Tibial artery (tissue), 4 donors: ENCODE measurements around the gene CENPT.

Source experiments
- DNase-seq, 2 donors: peaks; one replicate each; pipeline ENCODE4 v3.0.0-alpha.2; 2019
- H3K27ac ChIP-seq, 2 donors: fragments of 200-600 bp; sonication (generic) in 1 of 2; 1 replicate in 1 of 2; 2 replicates in 1 of 2; pipeline ENCODE4 v1.5.1; 2018 to 2019; ENCODE audit warnings: mild to moderate bottlenecking in 1 of 2
- H3K27me3 ChIP-seq, 2 donors: fragments of 200-600 bp; sonication (generic) in 1 of 2; one replicate each; pipeline versions ENCODE4 v1.5.1 to v1.6.0; 2016 to 2019
- H3K36me3 ChIP-seq, 3 donors: fragments of 200-600 bp; sonication (generic) in 2 of 3; one replicate each; pipeline ENCODE4 v1.5.1; 2016 to 2019; ENCODE audit warnings: mild to moderate bottlenecking in 2 of 3
- H3K4me1 ChIP-seq, 4 donors: fragments of 200-600 bp; sonication (generic) in 2 of 4; 1 replicate in 3 of 4; 2 replicates in 1 of 4; pipeline ENCODE4 v1.5.1; 2016 to 2019
- H3K4me3 ChIP-seq, 2 donors: fragments of 200-600 bp; sonication (generic) in 1 of 2; 1 replicate in 1 of 2; 2 replicates in 1 of 2; pipeline ENCODE4 v1.5.1; 2018 to 2019; ENCODE audit warnings: mild to moderate bottlenecking in 2 of 2
- H3K9me3 ChIP-seq, 3 donors: fragments of 200-600 bp; sonication (generic) in 1 of 3; one replicate each; pipeline ENCODE4 v1.5.1; 2016 to 2019
- intact Hi-C: fragments of 100-400 bp; cut with DNase I; formaldehyde crosslinking; loops from one replicate; pipeline ENCODE4 v1.15.0; 2023; ENCODE audit warnings: low total_unique reads
- TF ChIP-seq, protein P1 (sequence below), 2 experiments: fragments of 200-600 bp in 1 of 2; fragments of 450-650 bp in 1 of 2; IDR thresholded peaks; one replicate each; pipeline ENCODE4 v1.5.1; 2017 to 2019; ENCODE audit warnings: antibody characterized with exemption in 2 of 2, mild to moderate bottlenecking in 1 of 2, moderate library complexity in 1 of 2

Gene CENPT

GRCh38 chr16:67847064-67847861, at the start of gene CENPT:
Gene CENPT, minus strand, starts transcription at chr16:67847693. Its CDS starts 13,834 bp downstream, at chr16:67833859.
- TF ChIP-seq, protein P1, sequence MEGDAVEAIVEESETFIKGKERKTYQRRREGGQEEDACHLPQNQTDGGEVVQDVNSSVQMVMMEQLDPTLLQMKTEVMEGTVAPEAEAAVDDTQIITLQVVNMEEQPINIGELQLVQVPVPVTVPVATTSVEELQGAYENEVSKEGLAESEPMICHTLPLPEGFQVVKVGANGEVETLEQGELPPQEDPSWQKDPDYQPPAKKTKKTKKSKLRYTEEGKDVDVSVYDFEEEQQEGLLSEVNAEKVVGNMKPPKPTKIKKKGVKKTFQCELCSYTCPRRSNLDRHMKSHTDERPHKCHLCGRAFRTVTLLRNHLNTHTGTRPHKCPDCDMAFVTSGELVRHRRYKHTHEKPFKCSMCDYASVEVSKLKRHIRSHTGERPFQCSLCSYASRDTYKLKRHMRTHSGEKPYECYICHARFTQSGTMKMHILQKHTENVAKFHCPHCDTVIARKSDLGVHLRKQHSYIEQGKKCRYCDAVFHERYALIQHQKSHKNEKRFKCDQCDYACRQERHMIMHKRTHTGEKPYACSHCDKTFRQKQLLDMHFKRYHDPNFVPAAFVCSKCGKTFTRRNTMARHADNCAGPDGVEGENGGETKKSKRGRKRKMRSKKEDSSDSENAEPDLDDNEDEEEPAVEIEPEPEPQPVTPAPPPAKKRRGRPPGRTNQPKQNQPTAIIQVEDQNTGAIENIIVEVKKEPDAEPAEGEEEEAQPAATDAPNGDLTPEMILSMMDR (IDR thresholded peaks at IDR 0.05), result no peak
- Histone ChIP-seq H3K4me1 (peaks cover 7 to 66% (median 48%) of the 10 kb centered on the region in 4 donors), H3K4me3 (peak within 1 kb of the TSS; percentile 73 to 80), H3K27me3 (no peaks in the 10 kb centered on the region), H3K27ac (peak within 1 kb of the TSS; percentile 97 to 99), H3K36me3 (no peaks in the 10 kb centered on the region), H3K9me3 (no peaks in the 10 kb centered on the region)
- intact Hi-C loops, result no loop called here
- peak in 1 of 2 donors; percentile 70 for DNase-seq

- DNase-seq, result peak; percentile 75 to 83
- H3K27ac ChIP-seq, result peak overlapping the region; percentile 52 to 68
- H3K36me3 ChIP-seq, result peaks cover 0 to 10% (median 0%) of the 10 kb centered on the region in 3 donors
- no peaks in the 10 kb centered on the region for H3K27me3 ChIP-seq
- H3K9me3 ChIP-seq, result no peaks in the 10 kb centered on the region
- peaks cover 0 to 51% (median 35%) of the 10 kb centered on the region in 4 donors for H3K4me1 ChIP-seq
- TF ChIP-seq, protein P1 (IDR thresholded peaks at IDR 0.05), result no peak
- no peak overlapping the region for H3K4me3 ChIP-seq
- intact Hi-C loops, result no loop called here
Measured at GRCh38 chr16:67897231-67897630, 49.7 kb upstream of the CENPT start.

DNA sequence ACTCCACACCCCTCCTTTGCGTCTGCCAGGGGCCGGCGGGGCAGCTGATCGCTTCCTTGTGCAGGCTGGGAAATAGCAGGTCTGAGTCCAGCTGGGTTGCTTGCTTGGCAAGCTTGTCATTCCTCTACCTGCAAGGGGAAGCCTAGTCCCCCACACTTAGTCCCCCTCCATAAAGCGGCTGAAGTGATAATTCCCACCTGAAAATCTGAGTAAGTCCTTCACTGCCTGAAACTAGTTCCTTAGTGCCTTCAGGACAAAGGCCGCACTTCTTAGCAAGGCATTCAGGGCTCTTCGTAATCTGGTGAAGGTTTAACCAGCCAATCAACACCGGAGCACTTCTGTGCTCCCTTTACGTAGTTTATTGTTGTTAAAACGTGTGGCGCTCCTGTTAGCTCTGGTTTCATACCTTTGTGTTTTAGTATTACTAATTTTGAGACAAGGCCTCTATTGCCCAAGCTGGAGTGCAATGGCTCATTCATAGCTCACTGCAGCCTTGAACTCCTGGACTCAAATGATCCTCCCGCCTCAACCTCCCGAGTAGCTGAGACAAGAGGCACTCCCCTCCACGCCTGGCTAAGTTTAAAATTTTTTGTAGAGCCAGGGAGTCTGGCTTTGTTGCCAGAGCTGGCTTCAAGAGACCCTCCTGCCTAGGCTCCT, 46.4 kb upstream of the CENPT start:
- Histone ChIP-seq H3K27me3 (no peaks in the 10 kb centered on the region), H3K9me3 (no peaks in the 10 kb centered on the region), H3K27ac (peak overlapping the region; percentile 94 to 99), H3K36me3 (no peaks in the 10 kb centered on the region), H3K4me1 (peaks cover 0 to 52% (median 35%) of the 10 kb centered on the region in 4 donors), H3K4me3 (peak overlapping the region; percentile 82 to 98)
- TF ChIP-seq, protein P1 (IDR thresholded peaks at IDR 0.05), result no peak
- intact Hi-C loops, result no loop called here
- DNase-seq, result no peak

DNA sequence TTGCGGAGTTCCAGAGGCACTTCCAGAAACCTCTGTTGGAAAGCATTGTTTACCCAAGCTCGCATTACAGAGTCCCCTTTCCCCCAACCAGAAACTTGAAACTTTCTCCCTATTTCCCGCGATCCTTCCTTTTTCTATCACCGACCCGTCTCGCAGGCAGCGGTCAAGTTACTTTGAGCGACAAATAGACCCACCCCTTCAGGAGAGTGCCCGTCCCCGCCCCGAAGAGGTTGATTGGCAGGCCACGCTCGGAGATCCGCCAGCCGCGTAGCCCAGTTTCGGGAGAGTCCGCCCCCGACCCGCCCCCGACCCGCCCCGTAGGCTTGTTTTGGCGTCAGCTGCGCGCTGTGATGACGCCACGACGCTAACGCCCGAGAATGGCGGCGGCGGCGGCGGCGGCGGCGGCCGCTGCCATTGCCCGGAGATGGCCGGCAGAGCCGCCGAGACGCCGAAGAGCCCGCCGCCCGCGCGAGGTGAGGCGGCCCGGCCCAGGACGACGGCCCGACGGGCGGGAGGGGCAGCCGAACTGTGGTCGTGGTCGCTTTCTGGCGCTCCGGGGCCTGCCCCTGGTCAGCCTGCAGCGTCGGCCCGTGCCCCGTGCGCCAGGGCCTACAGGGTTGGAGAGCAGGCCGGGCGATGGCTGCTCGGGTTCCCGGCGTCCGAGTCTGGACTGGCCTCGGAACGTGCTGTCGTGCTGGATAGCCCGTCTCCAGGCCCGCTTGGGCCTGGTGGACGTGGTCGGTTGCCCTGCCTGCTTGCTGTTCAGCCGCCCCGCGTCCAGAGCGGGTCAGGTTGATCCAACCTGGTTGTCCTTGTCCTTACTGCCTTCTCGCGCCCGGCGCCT, 45.6 kb upstream of the CENPT start, which contains the start of gene PSKH1:
TSS of gene PSKH1 (plus strand) at position 356 of the 844 bp plus-strand sequence. CDS start 15,496 bp downstream, outside the sequence.
- Histone ChIP-seq H3K27me3 (no peaks in the 10 kb centered on the region), H3K36me3 (no peaks in the 10 kb centered on the region), H3K4me1 (peaks cover 0 to 50% (median 34%) of the 10 kb centered on the region in 4 donors), H3K27ac (peak within 1 kb of the TSS; percentile 94 to 99), H3K4me3 (peak within 1 kb of the TSS; percentile 82 to 98), H3K9me3 (no peaks in the 10 kb centered on the region)
- DNase-seq, result peak; percentile 96 to 98
- TF ChIP-seq, protein P1 (IDR thresholded peaks at IDR 0.05), result no peak
- intact Hi-C loops, result no loop called here

DNA sequence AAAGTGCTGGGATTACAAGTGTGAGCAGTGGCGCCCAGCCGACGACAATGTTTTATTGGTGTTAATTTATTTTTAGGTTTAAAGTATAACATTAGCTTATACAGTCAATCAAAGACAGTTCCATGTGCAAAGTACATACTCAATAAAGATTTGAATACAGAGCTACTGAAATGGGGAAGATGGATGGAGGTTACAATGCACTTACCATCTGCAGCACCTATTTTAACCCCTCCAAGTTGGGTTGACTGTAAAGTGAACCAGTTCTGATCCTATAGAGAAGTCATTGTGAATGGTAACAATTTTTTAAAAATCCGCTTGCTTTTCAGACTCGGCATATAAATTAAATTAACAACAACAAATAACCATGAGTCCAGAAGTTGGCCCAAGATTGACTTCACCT, 44.9 kb upstream of the CENPT start:
- intact Hi-C loops, result no loop called here
- TF ChIP-seq, protein P1 (IDR thresholded peaks at IDR 0.05), result no peak
- H3K27ac ChIP-seq, result peak overlapping the region; percentile 94 to 99
- H3K36me3 ChIP-seq, result no peaks in the 10 kb centered on the region
- no peaks in the 10 kb centered on the region for H3K9me3 ChIP-seq
- no peak for DNase-seq
- peak overlapping the region; percentile 82 to 98 for H3K4me3 ChIP-seq
- no peaks in the 10 kb centered on the region for H3K27me3 ChIP-seq
- peaks cover 0 to 42% (median 28%) of the 10 kb centered on the region in 4 donors for H3K4me1 ChIP-seq
